GM12891 (cell line): ENCODE results near the gene WDR7.

ENCODE experiments used
- POLR2A ChIP-seq: IDR thresholded peaks from 2 replicates; pipeline ENCODE4 v1.6.1; 2011; ENCODE audit warnings: low read depth, low read length, control low read depth
- SPI1 ChIP-seq: IDR thresholded peaks from 2 replicates; pipeline ENCODE4 v1.6.1; 2011; ENCODE audit warnings: low read depth, low read length, control low read depth

DNA sequence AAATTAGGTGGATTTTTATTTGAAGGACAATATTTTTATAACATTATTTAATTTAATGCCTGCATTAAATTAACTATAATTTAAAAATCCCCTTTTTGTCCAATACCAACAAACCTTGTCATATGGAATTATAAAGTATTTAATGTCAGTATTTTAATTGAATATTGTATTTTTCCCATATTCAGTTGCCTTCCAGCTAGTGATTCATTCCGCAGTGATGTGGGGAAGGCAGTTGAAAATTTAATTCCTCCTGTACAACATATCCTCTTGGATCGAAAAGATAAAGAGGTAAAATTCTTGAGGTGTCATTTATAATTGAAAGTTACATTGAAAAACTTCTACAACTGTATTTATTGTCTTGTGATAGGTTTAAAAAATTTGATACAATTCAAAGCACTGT is 40.4 kb downstream of the WDR7 start:
- TF ChIP-seq POLR2A (no peak), SPI1 (no peak)
